Measurements from ENCODE around the gene FGFR3. TPM values are rescaled to one million over a fixed set of nuclear protein-coding genes. Genes with fewer than 3 reads are reported as not detected.

Gene FGFR3
- total and polyA plus RNA-seq, 3 experiments from 2014 or later = 0.07 TPM; not detected in 2

DNA sequence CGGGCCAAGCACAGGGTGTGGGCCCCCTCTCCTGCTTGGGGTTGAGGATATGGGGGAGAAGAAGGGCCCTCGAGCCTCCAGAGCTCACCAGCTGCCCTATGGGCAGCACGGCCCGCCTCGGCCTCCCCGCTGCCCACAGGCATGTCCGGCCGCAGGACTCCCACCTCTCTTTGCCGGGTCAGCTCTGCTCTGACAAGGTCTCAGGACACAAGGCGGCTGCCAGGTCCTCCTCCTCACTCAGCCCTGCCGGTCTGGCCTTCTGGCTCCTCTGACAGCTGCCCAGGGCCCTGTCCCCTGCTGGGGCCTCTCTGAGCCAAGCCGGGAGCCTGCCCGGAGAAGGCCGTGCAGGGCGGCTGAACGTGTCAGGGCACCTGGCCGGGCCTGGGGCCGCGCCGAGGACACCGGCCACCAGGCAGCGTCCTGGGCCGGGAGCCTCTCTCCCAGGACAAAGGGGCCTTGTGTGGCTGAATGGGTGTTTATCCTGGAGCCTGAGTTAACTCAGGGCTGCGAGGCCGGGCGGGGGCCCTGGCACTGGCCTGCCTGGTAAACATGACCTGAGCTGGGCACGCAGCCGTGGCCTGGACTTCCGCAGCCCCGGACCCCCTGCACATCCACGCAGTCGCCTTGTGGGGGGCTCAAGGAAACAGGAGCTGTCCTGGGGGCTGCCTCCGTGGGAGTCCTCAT is 46.0 kb upstream of the FGFR3 start:
- Histone ChIP-seq H3K9me3 (ENCODE audit: low read length) (no peaks in the 10 kb centered on the region), H3K27ac (ENCODE audit: low read depth, low read length) (no peak overlapping the region), H3K36me3 (ENCODE audit: insufficient read depth, low read length) (no peaks in the 10 kb centered on the region), H3K27me3 (ENCODE audit: insufficient read depth, low read length, poor library complexity, severe bottlenecking) (no peaks in the 10 kb centered on the region), H3K4me3 (ENCODE audit: low read length) (no peak overlapping the region), H3K4me1 (ENCODE audit: insufficient read depth, low read length) (no peaks in the 10 kb centered on the region)
- H3K4me1 Mint-ChIP-seq = peaks cover 0 to 3% (median 0%) of the 10 kb centered on the region in 3 donors
- peaks cover 0 to 1% of the 10 kb centered on the region in 2 donors for H3K27me3 Mint-ChIP-seq
- POLR2A ChIA-PET = interaction anchor here (0.7 kb wide), 1 partner anchor 124 kb away, joined by 3 read pairs; the partner anchor contains the start of gene NSD2
- no peaks in the 10 kb centered on the region for H3K9me3 Mint-ChIP-seq
- peaks cover 0 to 27% (median 0%) of the 10 kb centered on the region in 3 donors for H3K36me3 Mint-ChIP-seq
- DNase-seq = no peak
- no peak overlapping the region for H3K4me3 Mint-ChIP-seq
- H3K27ac Mint-ChIP-seq = no peak overlapping the region
- CTCF ChIA-PET = interaction anchor here (1.0 to 6.0 kb wide), 5 partner anchors 54 to 164 kb away, joined by 3 to 126 read pairs (median 5); no protein-coding TSS in a partner anchor

DNA sequence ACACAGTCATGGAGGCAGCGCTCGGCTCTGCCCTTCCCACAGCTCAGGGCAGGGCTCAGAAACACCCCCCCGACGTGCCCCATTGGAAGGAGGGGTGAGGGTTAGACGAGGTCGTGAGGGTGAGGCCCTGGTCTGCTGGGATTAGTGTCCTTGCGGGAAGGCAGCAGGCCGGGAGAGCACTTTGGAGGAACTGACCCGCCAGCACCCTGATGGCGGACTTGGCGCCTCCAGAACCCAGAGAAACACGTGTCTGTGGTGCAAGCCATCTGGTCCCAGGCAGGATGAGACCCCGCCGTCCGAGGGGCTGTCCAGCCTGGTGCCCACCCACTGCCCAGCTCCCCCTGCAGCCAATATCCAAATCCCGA is 45.5 kb upstream of the FGFR3 start:
- Histone ChIP-seq H3K4me1 (ENCODE audit: insufficient read depth, low read length) (peaks cover 5% of the 10 kb centered on the region), H3K4me3 (ENCODE audit: low read length) (no peak overlapping the region), H3K9me3 (ENCODE audit: low read length) (no peaks in the 10 kb centered on the region), H3K36me3 (ENCODE audit: insufficient read depth, low read length) (no peaks in the 10 kb centered on the region), H3K27me3 (ENCODE audit: insufficient read depth, low read length, poor library complexity, severe bottlenecking) (no peaks in the 10 kb centered on the region), H3K27ac (ENCODE audit: low read depth, low read length) (no peak overlapping the region)
- ChIA-PET POLR2A (interaction anchor here (0.6 to 0.7 kb wide), 2 partner anchors 123 to 167 kb away, joined by 3 read pairs; partner anchors contain the start of gene NSD2), CTCF (interaction anchor here (1.0 to 6.0 kb wide), 7 partner anchors 8 to 163 kb away, joined by 3 to 126 read pairs (median 5); no protein-coding TSS in a partner anchor)
- Mint-ChIP-seq H3K27ac (no peak overlapping the region), H3K36me3 (peaks cover 0 to 23% (median 0%) of the 10 kb centered on the region in 3 donors), H3K9me3 (no peaks in the 10 kb centered on the region), H3K4me3 (no peak overlapping the region), H3K4me1 (peaks cover 0 to 3% (median 0%) of the 10 kb centered on the region in 3 donors), H3K27me3 (peaks cover 0 to 1% of the 10 kb centered on the region in 2 donors)
- DNase-seq = no peak

DNA sequence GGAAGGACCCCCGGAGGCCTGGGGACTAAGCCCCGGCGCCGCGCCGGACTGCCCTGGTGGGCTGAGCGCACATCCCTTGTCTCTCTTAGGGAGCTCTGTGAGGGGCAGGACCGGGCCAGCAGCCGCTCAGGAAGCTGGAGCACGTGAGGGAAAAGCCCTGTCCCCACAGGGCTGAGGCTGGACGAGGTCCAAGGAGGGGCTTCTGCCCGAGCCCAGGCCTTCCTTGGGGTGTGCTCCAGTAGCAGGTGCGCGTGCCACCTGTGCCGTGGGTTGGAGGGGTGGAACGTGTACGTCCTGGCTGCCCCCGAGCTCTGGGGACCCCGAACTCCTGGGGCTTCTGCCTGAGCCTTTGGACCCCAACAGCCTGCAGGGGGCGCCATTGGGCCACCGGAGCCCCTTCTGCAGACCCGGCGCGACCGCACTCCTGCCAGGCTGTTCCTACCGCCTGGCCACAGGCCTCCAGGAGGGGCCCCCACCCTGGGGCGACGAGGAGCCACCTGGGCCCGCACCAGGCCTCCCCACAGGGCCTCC is 44.6 kb upstream of the FGFR3 start:
- H3K36me3 ChIP-seq (ENCODE audit: insufficient read depth, low read length) = no peaks in the 10 kb centered on the region
- no peak overlapping the region for H3K4me3 Mint-ChIP-seq
- peaks cover 0 to 1% of the 10 kb centered on the region in 2 donors for H3K27me3 Mint-ChIP-seq
- H3K4me1 Mint-ChIP-seq = peaks cover 0 to 3% (median 0%) of the 10 kb centered on the region in 3 donors
- peak; percentile 63 to 82 (median 71) for DNase-seq
- no peak overlapping the region for H3K4me3 ChIP-seq (ENCODE audit: low read length)
- no peak overlapping the region for H3K27ac ChIP-seq (ENCODE audit: low read depth, low read length)
- H3K27ac Mint-ChIP-seq = no peak overlapping the region
- peaks cover 12% of the 10 kb centered on the region for H3K4me1 ChIP-seq (ENCODE audit: insufficient read depth, low read length)
- POLR2A ChIA-PET = interaction anchor here (0.6 kb wide), 1 partner anchor 166 kb away, joined by 3 read pairs; no protein-coding TSS in a partner anchor
- no peaks in the 10 kb centered on the region for H3K9me3 Mint-ChIP-seq
- CTCF ChIA-PET = interaction anchor here (0.8 to 6.0 kb wide), 7 partner anchors 9 to 151 kb away, joined by 3 to 126 read pairs (median 5); no protein-coding TSS in a partner anchor
- no peaks in the 10 kb centered on the region for H3K27me3 ChIP-seq (ENCODE audit: insufficient read depth, low read length, poor library complexity, severe bottlenecking)
- H3K36me3 Mint-ChIP-seq = peaks cover 0 to 18% (median 0%) of the 10 kb centered on the region in 3 donors
- H3K9me3 ChIP-seq (ENCODE audit: low read length) = no peaks in the 10 kb centered on the region

DNA sequence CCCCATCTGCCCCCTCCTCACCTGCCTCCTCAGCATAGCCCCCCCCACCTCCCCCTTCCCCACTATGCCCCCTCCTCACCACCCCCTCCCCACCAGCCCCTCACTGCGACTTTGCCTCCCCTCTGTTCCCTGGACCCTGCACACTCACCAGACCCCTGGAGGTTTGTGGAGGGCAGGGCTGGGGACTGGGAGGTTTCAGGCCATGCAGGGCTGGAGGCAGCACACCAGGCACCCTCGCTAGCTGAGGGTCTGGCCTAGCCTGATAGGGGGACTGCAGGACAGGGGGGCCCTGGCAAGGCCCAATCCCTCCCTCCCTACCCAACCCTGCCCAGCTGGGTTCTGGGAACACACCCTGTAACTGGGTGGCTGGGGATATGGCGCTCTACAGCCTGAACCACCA is 43.7 kb upstream of the FGFR3 start:
- Mint-ChIP-seq H3K36me3 (peaks cover 0 to 10% (median 0%) of the 10 kb centered on the region in 3 donors), H3K4me3 (no peak overlapping the region), H3K4me1 (peaks cover 0 to 3% (median 0%) of the 10 kb centered on the region in 3 donors), H3K27ac (no peak overlapping the region), H3K9me3 (no peaks in the 10 kb centered on the region), H3K27me3 (peaks cover 0 to 1% of the 10 kb centered on the region in 2 donors)
- H3K27ac ChIP-seq (ENCODE audit: low read depth, low read length) = no peak overlapping the region
- ChIA-PET CTCF (interaction anchor here (0.7 kb wide), 1 partner anchor 101 kb away, joined by 3 read pairs; no protein-coding TSS in a partner anchor), POLR2A (no interaction called here)
- no peaks in the 10 kb centered on the region for H3K9me3 ChIP-seq (ENCODE audit: low read length)
- no peaks in the 10 kb centered on the region for H3K36me3 ChIP-seq (ENCODE audit: insufficient read depth, low read length)
- H3K4me1 ChIP-seq (ENCODE audit: insufficient read depth, low read length) = peaks cover 12% of the 10 kb centered on the region
- no peak overlapping the region for H3K4me3 ChIP-seq (ENCODE audit: low read length)
- H3K27me3 ChIP-seq (ENCODE audit: insufficient read depth, low read length, poor library complexity, severe bottlenecking) = no peaks in the 10 kb centered on the region
- no peak for DNase-seq

DNA sequence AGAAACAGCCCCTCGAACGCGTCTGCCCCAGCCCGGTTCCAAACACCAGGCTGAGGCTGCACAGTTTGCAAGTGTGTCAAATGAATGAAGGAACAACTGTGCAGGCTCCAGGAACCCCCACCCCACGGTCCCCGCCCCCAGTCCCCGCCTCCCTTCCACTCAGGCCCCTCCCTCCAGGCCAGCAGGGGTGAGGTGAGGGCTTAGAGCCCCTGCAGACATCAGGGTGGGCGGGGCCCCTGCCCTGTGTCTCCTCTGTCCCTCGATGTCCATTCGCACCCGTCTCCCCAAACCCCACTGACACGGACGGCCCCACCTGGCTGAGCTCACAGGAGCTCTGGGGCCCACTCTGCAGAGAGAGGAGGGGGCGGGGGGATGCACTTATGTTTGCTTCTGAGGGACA is 43.3 kb upstream of the FGFR3 start:
- Mint-ChIP-seq H3K27me3 (peaks cover 0 to 1% of the 10 kb centered on the region in 2 donors), H3K9me3 (no peaks in the 10 kb centered on the region)

DNA sequence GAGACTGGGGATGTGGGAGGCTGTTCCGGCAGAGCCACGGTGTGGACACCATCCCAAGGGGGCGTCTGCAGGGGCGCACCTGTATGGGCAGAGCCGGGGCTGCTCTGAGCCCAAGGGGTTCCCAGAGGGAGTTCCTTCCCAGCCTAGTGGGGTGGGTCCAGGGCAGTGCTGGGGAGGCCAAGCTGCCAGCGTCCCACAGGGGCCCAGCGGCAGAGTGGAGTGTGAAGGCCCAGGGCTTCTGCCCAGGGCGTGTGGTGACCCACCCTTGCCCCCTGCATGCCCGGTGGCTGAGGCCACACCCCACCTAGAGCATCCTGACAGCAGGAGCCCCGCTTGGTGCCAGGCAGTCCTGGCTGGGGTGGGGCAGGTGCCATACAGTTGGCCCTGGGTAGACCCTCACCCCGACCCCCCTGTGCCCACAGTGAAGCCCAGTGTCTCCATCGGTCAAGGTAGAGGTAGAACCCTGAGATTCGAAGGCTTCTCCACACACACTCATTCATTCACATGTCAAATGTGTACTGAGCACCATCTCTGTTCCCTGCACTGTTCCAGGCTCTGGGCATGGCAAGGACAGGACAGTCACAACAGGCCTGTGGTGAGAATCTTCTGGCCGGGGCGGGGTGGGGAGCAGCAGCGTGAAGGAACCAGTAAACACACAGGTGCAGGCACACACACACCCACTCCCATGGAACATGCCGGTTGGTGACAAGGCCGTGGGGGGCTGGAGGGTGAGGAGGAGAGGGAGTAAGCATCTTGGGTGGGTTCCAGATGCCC is 42.5 kb upstream of the FGFR3 start:
- no peak overlapping the region for H3K27ac Mint-ChIP-seq
- H3K9me3 ChIP-seq (ENCODE audit: low read length) = no peaks in the 10 kb centered on the region
- no peaks in the 10 kb centered on the region for H3K27me3 ChIP-seq (ENCODE audit: insufficient read depth, low read length, poor library complexity, severe bottlenecking)
- H3K36me3 ChIP-seq (ENCODE audit: insufficient read depth, low read length) = no peaks in the 10 kb centered on the region
- peaks cover 0 to 1% of the 10 kb centered on the region in 2 donors for H3K27me3 Mint-ChIP-seq
- H3K27ac ChIP-seq (ENCODE audit: low read depth, low read length) = no peak overlapping the region
- H3K36me3 Mint-ChIP-seq = no peaks in the 10 kb centered on the region
- H3K4me3 Mint-ChIP-seq = peak overlapping the region in 1 of 7 donors; percentile 23
- no peak for DNase-seq
- no peak overlapping the region for H3K4me3 ChIP-seq (ENCODE audit: low read length)
- POLR2A ChIA-PET = no interaction called here
- CTCF ChIA-PET = no interaction called here
- peaks cover 12% of the 10 kb centered on the region for H3K4me1 ChIP-seq (ENCODE audit: insufficient read depth, low read length)
- no peaks in the 10 kb centered on the region for H3K9me3 Mint-ChIP-seq
- peaks cover 0 to 3% (median 0%) of the 10 kb centered on the region in 3 donors for H3K4me1 Mint-ChIP-seq

More for the DNA sequence above, 43.3 kb upstream of the FGFR3 start:
- Histone ChIP-seq H3K4me1 (ENCODE audit: insufficient read depth, low read length) (peaks cover 12% of the 10 kb centered on the region), H3K27ac (ENCODE audit: low read depth, low read length) (no peak overlapping the region), H3K9me3 (ENCODE audit: low read length) (no peaks in the 10 kb centered on the region), H3K27me3 (ENCODE audit: insufficient read depth, low read length, poor library complexity, severe bottlenecking) (no peaks in the 10 kb centered on the region), H3K4me3 (ENCODE audit: low read length) (no peak overlapping the region), H3K36me3 (ENCODE audit: insufficient read depth, low read length) (no peaks in the 10 kb centered on the region)
- CTCF ChIA-PET = interaction anchor here (0.7 kb wide), 1 partner anchor 100 kb away, joined by 3 read pairs; no protein-coding TSS in a partner anchor
- no peak for DNase-seq
- H3K4me1 Mint-ChIP-seq = peaks cover 0 to 3% (median 0%) of the 10 kb centered on the region in 3 donors
- POLR2A ChIA-PET = no interaction called here
- H3K36me3 Mint-ChIP-seq = peaks cover 0 to 6% (median 0%) of the 10 kb centered on the region in 3 donors
- H3K4me3 Mint-ChIP-seq = no peak overlapping the region
- H3K27ac Mint-ChIP-seq = peak overlapping the region in 1 of 8 donors; percentile 24

DNA sequence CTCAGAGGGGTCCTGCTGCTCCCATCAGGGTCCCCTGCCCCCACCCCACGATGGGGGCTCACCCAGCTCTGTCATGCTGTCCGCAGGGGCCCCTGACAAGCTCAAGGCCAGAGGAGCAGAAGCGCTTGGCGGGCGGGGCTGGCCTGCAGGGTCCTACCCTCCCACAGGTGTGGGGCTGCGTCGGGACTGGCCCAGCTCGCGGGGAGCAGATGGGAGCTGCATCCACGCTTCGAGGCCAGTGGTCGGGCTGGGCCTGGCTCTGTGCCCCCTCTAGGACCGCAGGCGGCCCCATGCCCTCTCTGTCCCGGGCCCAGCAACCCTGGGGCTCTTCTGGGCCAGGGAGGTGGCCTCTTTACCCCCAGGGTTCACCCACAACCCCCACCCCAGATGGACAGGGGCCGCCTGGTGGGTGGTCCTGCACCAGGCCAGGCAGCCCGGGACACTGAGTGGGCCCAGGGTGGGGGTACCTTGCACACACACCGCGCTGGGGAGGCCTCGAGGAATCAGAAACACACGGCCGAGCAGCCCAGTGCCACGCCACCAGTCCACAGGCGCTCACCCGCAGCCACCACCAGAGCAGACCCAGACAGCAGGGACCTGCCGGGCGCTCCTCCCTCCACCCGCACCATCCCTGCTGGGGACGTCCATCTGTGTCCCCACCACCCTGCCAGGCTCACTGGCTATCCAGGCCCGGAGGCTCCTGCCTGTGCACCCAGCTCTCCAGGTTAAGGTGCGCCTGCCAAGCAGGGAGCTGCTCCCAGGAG is 41.8 kb upstream of the FGFR3 start:
- Histone ChIP-seq H3K27ac (ENCODE audit: low read depth, low read length) (no peak overlapping the region), H3K27me3 (ENCODE audit: insufficient read depth, low read length, poor library complexity, severe bottlenecking) (no peaks in the 10 kb centered on the region), H3K36me3 (ENCODE audit: insufficient read depth, low read length) (no peaks in the 10 kb centered on the region), H3K9me3 (ENCODE audit: low read length) (no peaks in the 10 kb centered on the region), H3K4me3 (ENCODE audit: low read length) (no peak overlapping the region), H3K4me1 (ENCODE audit: insufficient read depth, low read length) (peaks cover 12% of the 10 kb centered on the region)
- Mint-ChIP-seq H3K27me3 (peaks cover 0 to 1% of the 10 kb centered on the region in 2 donors), H3K36me3 (no peaks in the 10 kb centered on the region), H3K9me3 (no peaks in the 10 kb centered on the region), H3K4me1 (peaks cover 0 to 3% (median 0%) of the 10 kb centered on the region in 3 donors), H3K27ac (no peak overlapping the region), H3K4me3 (no peak overlapping the region)
- ChIA-PET POLR2A (no interaction called here), CTCF (no interaction called here)
- DNase-seq = no peak

Measured in CD8-positive, alpha-beta memory T cell (primary cell).